GM19025 (cell line): Measurements from ENCODE around the gene EPHA2.

ENCODE experiments used
- ATAC-seq: cut with Tn5 transposase; IDR thresholded peaks from one replicate; pipeline ENCODE4 v1.9.1; 2021; ENCODE audit warnings: mild to moderate bottlenecking, low read depth, moderate library complexity; ENCODE audit not compliant: unreplicated experiment

Gene EPHA2

DNA sequence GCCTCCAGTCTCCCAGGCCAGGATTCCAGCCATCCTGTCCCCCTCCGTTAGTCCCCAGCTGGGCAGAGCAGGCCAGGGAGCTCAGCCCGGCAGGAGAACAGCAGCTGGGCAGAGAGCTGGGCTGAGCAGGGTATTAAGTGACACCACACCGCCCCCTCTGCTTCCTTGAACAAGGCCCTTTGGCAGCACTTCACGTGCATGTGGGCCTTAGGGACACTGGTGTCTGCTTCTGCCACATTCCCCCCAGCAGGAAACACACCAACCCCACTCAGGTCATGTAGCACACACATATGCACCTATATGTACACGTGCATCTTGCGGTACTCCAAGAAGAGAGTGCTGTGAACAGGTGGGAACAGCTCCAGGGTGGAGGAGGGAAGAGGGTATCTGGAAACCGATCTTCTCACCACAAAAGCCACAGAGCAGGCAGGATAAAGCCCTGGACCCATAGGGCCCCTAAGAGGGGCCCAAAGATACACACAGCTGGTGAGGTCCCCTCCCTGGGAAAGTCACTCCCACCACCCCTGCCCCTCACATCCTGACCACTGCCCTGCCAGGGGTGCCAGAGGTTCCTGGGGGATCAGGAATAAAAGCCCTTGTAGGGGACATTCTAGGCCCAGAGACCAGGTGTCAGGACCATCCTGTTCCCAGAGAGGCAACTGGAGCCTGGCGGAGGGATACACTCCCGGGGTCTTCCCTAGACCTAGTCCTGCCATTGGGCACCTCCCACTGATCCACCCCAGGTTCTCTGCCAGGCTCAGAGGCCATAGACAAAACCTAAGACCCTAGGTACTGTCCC, 4.5 kb downstream of the EPHA2 start:
- no peak for ATAC-seq

DNA sequence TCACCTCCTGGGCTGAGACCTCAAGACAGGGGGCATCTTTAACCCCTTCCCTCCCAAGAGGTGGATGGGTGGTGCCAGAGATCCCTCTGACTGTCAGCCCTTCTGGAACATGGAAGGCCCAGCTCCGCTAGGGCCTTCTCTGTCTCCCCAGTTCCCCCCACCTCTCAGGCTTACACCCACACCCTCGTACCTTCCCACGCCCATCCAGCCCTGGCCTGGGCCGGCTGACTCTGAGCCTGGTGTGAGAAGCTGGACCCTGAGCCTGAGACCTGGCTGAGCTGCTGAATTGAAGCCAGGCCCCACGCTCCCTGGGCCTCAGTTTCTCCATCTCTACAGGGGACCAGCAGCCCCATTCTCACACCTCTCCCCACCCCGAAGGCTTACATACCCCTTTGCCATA, 5.4 kb downstream of the EPHA2 start:
- ATAC-seq, result no peak

DNA sequence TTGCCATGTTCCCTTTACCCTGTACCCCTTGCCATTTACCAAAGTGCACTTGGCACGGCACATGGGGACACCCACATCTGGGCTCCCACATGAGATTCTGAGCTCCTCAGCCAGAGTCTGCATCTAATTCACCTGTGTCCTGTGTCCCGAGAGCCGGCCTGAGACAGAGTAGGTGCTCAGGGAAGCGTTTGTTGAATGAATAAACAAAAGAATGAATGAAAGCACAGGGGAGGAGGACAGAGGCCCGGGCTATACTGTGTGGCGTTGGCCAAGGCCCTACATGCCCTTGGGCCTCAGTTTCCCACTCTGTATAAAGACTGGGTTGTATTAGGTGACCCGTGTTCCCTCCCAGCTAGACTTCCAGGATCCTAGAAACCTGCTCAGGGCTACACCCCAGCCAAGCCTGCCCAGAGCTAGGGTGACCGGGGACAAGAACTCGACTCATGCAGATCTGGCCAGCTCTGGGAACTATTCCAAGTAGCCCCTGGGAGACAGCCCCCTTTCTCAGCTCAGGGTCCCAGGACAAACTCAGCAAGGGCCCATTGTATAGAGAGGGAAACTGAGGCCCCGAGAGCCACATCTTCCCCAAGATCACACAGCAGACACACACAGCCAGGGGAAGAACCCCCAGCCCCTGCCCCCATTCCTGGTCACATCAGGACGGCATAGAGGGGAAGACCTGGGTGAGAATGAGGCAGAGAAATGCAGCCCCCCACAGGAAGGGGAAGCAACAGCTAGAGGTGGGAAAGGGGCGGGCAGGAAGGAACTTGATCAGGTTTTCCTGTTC, 6.0 kb downstream of the EPHA2 start:
- ATAC-seq, result no peak

DNA sequence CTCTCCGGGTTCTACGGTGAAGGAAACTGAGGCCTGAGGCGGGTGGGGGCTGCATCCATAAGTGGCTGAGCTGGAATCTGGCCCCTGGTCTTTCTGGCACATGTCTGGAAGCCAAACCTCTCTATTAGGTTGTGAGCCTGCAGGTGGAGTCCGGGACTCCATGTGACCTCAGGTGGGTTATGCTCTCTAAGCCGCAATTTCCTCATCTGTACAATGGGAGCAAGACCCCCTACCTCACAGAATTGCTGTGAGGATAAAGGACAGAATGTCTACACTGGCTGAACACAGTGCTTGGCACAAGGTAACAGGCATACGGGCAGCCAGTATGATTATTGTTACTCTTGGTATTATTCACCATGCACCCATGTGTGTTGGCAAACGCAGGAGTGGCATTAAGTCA, 6.7 kb downstream of the EPHA2 start:
- ATAC-seq, result no peak

DNA sequence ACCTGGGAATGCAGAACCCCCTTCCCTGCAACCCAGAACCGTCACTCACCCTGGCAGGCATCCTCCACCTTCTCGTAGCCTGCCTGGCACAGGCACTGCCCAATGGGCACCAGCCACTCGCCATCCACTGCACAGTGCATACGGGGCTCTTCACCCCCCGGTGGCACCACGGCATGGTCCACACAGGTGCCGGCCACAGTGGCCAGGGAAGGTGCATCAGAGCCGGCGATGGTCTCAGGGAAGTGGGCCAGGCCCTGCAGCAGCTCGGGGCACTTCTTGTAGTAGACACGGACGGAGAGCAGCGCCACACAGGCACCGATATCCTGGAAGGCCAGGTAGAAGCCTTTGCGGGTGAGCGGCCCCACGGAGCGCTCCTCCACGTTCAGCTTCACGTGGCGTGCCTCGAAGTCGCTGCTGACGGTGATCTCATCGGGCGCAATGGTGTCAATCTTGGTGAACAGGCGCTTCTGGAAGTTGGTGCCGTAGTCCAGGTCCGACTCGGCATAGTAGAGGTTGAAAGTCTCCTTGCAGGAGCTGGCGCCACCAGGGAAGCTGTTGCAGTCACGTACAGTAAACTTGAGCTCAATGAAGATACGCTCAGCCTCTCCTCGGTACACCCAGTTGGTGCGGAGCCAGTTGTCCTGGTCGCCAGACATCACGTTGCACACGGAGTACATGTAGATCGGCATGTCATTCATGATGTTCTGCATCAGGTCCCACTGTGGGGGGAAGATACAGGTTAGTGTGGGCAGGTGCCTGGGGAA, 7.4 kb downstream of the EPHA2 start:
- ATAC-seq, result no peak

DNA sequence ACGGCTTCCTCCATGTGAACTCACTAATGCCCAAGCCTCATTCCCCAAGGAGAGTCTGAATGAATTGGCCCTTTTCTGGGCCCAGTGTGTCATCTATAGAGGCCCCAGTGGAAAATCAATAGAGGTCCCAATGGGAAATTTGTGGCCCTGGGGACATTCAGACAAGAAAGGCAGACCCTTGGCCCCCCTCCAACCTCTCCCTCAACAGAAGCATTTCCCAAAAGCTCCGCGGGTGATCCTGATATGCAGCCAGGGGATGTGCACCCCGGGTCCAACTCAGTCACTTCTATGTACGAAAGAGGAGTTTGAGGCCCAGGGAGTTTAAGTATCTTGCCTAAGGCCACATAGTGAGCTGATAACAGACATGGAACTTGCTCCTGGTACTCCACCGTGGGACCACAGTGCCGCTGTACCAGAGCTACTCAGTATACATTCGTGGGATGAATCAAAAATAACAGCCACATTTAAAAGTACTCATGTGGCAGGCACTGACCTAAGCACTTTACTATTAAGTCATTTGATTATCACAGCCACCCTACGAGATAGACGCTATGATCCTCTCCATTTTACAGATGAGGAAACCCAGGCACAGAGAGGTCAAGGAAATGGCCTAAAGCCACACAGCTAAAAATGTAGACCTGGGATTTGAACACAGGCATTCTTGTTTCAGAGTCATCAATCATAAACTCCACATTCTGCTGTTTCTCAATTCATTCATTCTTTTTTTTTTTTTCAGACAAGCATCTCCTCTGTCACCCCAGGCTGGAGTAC, 8.5 kb downstream of the EPHA2 start:
- ATAC-seq, result no peak

DNA sequence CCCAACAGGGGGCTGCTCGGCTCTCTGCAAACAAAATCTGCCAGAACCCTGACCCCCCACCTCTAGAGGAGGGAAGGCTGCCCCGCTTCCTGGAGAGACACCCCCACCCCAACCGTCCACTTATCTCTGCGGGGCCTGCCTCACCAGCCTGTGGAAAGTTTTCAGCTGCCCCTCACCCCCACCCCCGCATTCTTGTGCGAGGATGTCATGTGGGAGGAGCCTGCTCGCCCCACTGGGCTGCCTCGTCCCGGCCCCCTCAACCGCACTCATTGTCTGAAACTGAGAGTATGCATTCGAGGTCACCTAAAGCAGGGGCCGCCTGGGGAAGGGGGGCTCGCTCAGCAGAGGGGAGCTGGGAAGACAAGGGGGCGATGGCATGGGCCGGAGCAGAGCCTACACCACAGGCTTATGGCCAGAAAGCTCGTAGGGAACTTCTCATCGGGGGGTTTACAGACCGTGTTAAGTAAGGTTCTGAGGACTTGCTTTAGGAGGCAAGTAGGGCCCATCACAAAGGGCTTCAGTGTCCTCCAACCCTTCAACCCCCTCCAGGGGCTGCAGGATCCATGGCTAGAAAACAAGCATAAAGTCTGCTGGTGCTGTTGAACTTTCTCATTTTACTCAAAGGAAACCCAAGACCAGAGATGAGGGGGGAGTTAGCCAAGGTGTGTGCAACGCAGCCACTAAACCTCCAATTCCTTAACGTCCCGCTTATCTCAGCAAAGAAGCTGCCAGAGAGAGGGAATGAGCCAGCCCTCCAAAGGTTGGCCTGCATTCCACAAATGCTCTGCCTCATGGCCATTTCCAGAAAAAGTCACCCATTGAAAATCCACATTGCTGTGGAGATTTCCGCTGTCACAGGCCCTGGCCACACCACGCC, 9.4 kb downstream of the EPHA2 start:
- no peak for ATAC-seq

DNA sequence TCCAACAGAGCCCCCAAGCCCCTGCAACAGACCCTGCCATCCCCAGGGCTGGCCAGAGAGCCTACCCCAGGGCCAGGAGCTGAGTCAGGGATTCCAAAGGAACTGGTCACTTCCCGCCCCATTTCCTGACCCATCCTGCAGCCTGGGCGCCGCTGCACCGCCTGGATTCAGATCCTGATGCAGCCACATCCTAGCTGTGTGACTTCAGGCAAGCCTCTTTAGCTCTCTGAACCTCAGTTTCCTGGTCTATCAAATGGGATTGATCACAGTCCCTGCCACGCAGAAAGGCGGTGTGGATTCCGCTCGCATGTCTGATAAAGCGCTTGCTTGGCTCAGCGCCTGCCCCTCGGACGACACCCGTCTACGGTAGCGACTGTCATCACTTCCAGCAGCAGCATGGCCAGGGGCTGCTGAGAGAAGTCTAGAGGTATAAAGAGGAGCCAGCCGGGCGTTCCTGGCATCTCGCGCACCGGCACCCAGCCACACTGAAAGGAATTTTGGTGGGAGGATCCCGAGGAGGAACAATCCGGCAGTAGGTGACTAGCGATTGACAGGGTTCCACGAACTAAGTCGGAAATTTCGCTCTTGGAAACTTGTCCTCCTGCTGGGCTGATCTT, 10.1 kb downstream of the EPHA2 start:
- ATAC-seq, result no peak

DNA sequence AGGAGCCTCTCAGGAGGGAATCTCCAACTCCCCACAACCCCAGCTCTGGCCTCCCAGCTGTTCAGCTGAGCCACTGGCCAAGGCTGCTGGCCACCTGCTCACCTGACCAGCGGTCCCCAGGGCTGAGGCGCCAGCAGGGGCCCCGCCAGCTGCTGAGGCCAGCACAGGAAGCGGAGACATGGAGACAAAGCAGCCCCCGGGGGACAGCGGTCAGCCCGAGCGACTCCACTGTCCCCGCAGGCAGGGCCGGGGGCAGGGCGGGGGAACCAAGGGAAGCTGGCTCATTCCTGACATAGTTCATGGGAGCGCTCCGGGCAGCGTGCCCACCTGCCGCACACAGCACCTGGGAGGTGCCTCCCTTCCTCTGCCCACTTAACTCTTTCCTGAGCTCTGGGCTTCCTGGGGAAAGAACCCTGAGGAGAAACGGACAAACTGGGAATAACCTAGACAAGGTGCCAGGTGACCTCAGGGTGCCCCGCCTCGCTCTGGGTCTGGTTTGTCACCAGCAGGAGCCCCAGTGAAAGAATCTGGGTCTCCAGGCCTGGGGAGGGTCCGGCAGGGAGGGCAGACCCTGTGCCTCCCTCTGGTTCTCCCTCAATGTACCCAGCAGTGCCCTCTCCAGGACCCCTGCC, 10.7 kb downstream of the EPHA2 start:
- no peak for ATAC-seq

DNA sequence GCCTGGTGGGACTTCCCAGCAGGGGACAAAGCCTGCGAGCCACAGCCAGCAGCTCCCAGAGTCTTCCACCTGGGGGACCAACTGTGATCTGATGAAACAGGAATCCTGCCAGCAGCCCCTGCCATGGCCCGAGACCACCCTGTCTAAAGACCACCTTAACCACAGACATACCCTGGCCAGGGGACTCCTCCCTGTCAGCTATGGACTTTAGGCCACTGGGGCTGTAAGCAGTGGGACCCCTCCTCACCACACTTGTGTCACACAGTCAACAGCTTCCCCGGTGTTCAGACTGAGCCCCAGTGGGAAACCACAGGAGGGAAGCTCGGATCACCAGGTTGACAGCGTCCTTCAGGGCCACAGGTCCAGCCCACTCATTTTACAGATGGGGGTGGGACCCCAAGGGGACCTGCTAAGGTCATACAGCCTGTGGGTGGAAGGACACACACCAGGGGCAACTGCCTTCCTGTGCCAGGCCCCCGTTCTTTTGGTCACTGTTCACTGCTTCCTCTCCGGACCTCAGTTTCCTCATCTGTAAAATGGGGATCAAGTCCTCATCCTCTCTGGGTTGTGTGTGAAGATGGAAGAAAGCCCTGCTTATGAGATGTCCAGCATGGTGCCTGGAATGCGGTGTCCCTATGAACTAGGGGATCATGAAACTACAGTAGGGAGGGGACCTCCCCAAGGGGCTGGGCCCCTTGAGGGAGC, 11.4 kb downstream of the EPHA2 start:
- no peak for ATAC-seq

DNA sequence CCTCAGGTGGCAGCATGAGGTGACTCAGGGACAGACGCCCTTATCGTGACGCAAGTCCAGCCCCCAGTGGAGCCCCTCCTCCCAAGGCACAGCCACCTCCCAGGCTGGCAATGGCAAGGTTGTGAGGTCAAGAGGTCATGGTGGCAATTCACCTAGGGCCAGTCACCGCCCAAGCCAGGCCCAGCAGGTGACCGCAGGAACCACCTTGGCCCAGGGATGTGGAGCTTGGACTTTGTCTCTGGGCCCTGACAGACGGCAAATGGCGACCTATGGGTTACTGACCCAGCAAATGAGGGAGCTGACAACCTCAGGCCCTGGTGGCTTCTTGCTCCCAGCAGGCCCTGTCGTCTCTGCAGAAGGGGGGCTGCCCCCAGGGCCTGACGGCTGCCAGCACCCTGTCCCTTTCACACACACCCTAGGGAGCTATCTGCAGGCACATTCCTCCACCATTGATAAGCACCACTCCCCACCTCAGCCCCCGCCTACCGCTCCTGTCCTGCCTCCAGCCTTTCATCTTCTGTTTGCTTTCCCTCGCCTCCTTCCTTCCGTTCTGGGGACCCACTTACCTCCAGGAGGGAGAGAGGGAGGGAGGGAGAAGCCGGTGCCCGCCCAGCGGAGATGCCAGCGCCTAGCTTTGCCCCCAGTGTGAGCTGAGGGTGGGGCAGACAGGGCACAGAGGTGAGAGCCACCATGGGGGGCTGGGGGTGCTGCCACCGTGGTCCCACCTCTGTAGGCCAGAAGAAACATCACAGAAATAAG, 12.1 kb downstream of the EPHA2 start:
- no peak for ATAC-seq

DNA sequence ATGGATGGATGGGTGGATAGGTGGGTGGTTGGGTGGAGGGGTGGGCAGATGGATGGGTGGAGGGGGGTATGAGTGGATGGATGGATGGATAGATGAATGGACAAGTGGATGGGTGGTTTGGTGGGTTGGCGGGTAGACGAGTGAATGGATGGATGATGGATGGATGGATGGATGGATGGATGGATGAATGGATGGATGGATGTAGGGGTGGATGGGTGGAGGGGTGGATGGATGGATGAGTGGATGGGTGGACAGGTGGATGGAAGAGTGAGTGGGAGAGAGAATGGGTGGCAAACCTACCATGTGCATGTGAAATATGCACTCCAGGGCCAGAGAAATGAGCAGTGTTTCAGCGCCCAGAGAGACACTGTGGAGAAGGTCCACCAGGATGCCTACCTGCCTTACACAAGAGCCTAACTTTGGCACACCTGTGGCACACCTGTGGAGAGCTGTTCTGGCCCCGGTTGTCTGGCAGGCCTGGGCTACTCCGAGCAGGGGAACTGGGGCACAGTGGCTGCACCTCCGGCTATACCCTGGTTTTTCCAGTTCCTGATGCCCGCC, 12.8 kb downstream of the EPHA2 start:
- no peak for ATAC-seq

DNA sequence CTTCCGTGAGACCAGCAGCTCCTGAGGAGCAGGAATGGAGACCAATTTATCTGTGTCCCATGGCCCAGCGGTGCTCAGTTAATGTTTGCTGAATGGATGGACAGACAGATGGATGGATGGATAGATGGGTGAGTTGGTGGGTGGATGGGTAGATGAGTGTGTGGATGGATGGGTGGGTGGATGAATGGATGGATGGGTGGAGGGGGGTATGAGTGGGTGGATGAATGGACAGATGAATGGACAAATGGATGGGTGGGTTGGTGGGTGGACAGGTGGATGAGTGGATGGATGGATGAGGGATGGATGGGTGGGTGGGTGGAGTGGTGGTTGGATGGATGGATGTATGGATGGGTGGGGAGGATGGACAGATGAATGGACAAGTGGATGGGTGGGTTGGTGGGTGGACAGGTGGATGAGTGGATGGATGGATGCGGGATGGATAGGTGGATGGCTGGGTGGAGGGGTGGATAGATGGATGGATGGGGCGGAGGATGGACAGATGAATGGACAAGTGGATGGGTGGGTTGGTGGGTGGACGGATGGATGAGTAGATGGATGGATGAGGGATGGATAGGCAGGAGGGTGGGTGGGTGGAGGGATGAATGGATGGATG, 13.4 kb downstream of the EPHA2 start:
- no peak for ATAC-seq

DNA sequence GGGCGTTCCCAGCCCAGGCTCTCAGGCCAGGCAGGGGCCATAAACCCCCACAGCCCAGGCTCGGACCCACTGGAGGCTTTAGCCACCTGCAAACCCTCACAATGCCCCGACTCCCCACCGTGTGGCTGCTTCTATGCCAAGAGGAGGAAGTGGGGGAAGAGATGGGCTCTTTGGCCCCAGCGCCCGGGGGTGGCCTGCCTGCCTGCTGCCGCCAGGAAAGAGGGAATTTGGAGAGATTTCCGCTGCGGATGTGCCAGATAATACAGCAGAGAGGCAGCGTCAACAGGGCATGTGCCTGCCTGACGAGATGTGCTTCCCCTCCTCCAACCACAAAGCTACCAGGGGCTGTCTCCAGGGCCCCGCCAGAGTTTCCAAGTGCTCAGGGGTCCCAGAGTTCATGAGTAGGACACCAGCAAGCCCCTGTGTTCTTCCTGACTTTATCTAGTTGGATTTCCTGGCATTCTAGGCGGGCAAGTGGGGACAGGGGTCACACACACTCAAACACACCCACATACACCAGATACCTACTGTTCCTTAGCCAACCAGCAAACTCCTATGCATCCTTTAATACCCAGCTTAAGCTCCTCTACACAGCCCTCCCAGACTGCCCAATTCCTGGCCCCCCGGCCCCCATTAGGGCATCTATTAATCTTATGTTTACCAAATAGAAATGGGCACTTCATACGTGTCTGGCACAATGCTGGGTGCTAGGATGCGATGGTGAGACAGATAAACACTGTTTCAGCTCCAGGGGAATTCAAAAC, 14.1 kb downstream of the EPHA2 start:
- no peak for ATAC-seq

DNA sequence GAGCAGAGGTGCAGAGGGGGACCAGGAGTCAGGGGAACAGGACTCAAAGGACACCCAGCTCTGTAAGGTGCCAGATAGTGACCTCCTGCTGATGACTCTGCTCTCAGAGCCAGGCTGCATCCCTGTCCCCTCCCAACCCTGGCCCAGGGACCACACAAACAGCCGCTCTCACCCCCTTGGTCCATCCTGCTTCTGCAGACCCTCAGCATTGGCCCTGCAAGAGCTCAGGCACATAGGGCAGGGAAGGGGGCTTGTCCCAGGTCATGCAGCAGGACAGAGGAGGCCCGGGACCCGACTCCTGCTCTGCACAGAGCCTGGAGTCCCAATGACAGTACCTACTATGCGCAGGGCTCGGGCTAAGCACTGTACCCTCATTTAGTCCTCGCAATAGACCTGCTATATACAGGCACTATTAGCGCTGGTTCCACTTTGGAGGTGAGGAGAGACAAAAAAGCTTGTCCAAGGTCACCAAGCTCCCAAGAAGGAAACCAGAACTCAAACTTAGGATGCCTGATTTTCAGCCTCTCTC, 15.7 kb downstream of the EPHA2 start:
- ATAC-seq, result no peak
